Left ventricle myocardium superior (tissue), 1 donor: ENCODE measurements around the gene TMEM135. TPM values are rescaled to one million over a fixed set of nuclear protein-coding genes. Genes with fewer than 3 reads are reported as not detected.
"Not testable (repeated sequence)": the region's sequence is repeated elsewhere in the genome, so short reads cannot be mapped to it uniquely, and the experiment has no call there.

Experiments
- ATAC-seq: fragments of 200-7000 bp; cut with Tn5 transposase; one replicate; pipeline ENCODE4 v1.9.1; 2020; ENCODE audit warnings: mild to moderate bottlenecking, moderate library complexity
- DNase-seq: peaks from one replicate; pipeline ENCODE4 v3.0.0-alpha.2; 2020
- intact Hi-C: fragments of 100-400 bp; cut with micrococcal nuclease; formaldehyde crosslinking; loops from one replicate; pipeline ENCODE4 v1.11.0; 2022
- total RNA-seq: library from RNA; stranded (reverse); fragmentation: NEBNext Ultra II Directional; extraction: Animal tissue kit (Norgen Biotek cat#: 25700); gene quantifications from one replicate; pipeline ENCODE4 v1.2.1, GENCODE V29; 2021
- donor health status: DM: no; HTN: yes; CAD: no; lungs with severe emphysema.

Gene TMEM135
- total RNA-seq, 1 donor from 2014 or later, result 20.1 TPM

GRCh38 chr11:87179621-87180020 is 141.9 kb downstream of the TMEM135 start:
- DNase-seq (no peak), ATAC-seq (no peak)
- intact Hi-C loops, result no loop called here

- DNase-seq, result no peak
- intact Hi-C loops, result no loop called here
- ATAC-seq, result peak; percentile 51
Measured at GRCh38 chr11:87180742-87181141, 143.0 kb downstream of the TMEM135 start.

GRCh38 chr11:87181143-87181542 is 143.4 kb downstream of the TMEM135 start:
- no peak for ATAC-seq
- intact Hi-C loops, result no loop called here
- DNase-seq, result no peak

GRCh38 chr11:87185228-87185627 is 147.5 kb downstream of the TMEM135 start:
- ATAC-seq (no peak), DNase-seq (no peak)
- intact Hi-C loops, result no loop called here

GRCh38 chr11:87187076-87187475 is 149.3 kb downstream of the TMEM135 start:
- ATAC-seq (no peak), DNase-seq (no peak)
- intact Hi-C loops, result no loop called here

- no peak for DNase-seq
- ATAC-seq, result no peak
- intact Hi-C loops, result no loop called here
Measured at GRCh38 chr11:87187930-87188329, 150.2 kb downstream of the TMEM135 start.

GRCh38 chr11:87188396-87188795 is 150.7 kb downstream of the TMEM135 start:
- intact Hi-C loops, ATAC-seq: not testable (repeated sequence)

GRCh38 chr11:87188921-87189320 is 151.2 kb downstream of the TMEM135 start:
- DNase-seq, intact Hi-C loops, ATAC-seq: not testable (repeated sequence)

More at GRCh38 chr11:87188396-87188795, 150.7 kb downstream of the TMEM135 start:
- DNase-seq, result not testable (repeated sequence)

GRCh38 chr11:87190071-87190470 is 152.3 kb downstream of the TMEM135 start:
- DNase-seq (no peak), ATAC-seq (no peak)
- intact Hi-C loops, result no loop called here

- DNase-seq (no peak), ATAC-seq (no peak)
- intact Hi-C loops, result no loop called here
Measured at GRCh38 chr11:87193756-87194470, 156.2 kb downstream of the TMEM135 start.

GRCh38 chr11:87194985-87195820 is 157.5 kb downstream of the TMEM135 start:
- peak; percentile 15 for DNase-seq
- ATAC-seq, result no peak
- intact Hi-C loops, result no loop called here

GRCh38 chr11:87198266-87198881 is 160.6 kb downstream of the TMEM135 start:
- ATAC-seq, result no peak
- intact Hi-C loops, result no loop called here
- no peak for DNase-seq

GRCh38 chr11:87201376-87201775 is 163.6 kb downstream of the TMEM135 start:
- intact Hi-C loops, result no loop called here

GRCh38 chr11:87203907-87204602 is 166.3 kb downstream of the TMEM135 start:
- no peak for DNase-seq
- intact Hi-C loops, result no loop called here

More at GRCh38 chr11:87201376-87201775, 163.6 kb downstream of the TMEM135 start:
- ATAC-seq, result no peak
- DNase-seq, result no peak

GRCh38 chr11:87212891-87213290 is 175.2 kb downstream of the TMEM135 start:
- DNase-seq, result no peak
- intact Hi-C loops, result no loop called here
- no peak for ATAC-seq

More at GRCh38 chr11:87203907-87204602, 166.3 kb downstream of the TMEM135 start:
- ATAC-seq, result no peak

GRCh38 chr11:87213444-87213843 is 175.7 kb downstream of the TMEM135 start:
- ATAC-seq (no peak), DNase-seq (no peak)
- intact Hi-C loops, result no loop called here

- intact Hi-C loops, result no loop called here
- DNase-seq (no peak), ATAC-seq (no peak)
Measured at GRCh38 chr11:87215236-87215635, 177.5 kb downstream of the TMEM135 start.

GRCh38 chr11:87219266-87219665 is 181.5 kb downstream of the TMEM135 start:
- ATAC-seq, result no peak
- no peak for DNase-seq
- intact Hi-C loops, result no loop called here

GRCh38 chr11:87223816-87224215 is 186.1 kb downstream of the TMEM135 start:
- DNase-seq (no peak), ATAC-seq (no peak)
- intact Hi-C loops, result no loop called here
